Stomach smooth muscle (tissue), 2 donors: ENCODE data around the gene FAAP100.
"Not testable (repeated sequence)": the region's sequence is repeated elsewhere in the genome, so short reads cannot be mapped to it uniquely, and the experiment has no call there.

Experiments
- H3K27ac ChIP-seq: one replicate; pipeline ENCODE4 v1.7.0; 2013; ENCODE audit warnings: mild to moderate bottlenecking, low read length, inconsistent platforms
- H3K27me3 ChIP-seq, 2 donors: one replicate each; pipeline ENCODE4 v1.7.0; 2013; ENCODE audit warnings: low read length in 2 of 2; ENCODE audit not compliant: insufficient read depth in 2 of 2, control insufficient read depth in 1 of 2
- H3K36me3 ChIP-seq, 2 donors: one replicate each; pipeline ENCODE4 v1.7.0; 2013; ENCODE audit warnings: low read length in 2 of 2; ENCODE audit not compliant: control insufficient read depth in 2 of 2, insufficient read depth in 2 of 2
- H3K4me1 ChIP-seq: one replicate; pipeline ENCODE4 v1.7.0; 2013; ENCODE audit warnings: low read length; ENCODE audit not compliant: control insufficient read depth, insufficient read depth
- H3K4me3 ChIP-seq, 2 donors: one replicate each; pipeline ENCODE4 v1.7.0; 2013; ENCODE audit warnings: low read length in 2 of 2
- H3K9ac ChIP-seq, 2 donors: one replicate each; pipeline ENCODE4 v1.7.0; 2013; ENCODE audit warnings: low read length in 2 of 2, mild to moderate bottlenecking in 1 of 2
- H3K9me3 ChIP-seq, 2 donors: one replicate each; pipeline ENCODE4 v1.7.0; 2013; ENCODE audit warnings: low read length in 2 of 2; ENCODE audit not compliant: control insufficient read depth in 2 of 2
- donor health status: healthy.
- donor health status: Pancreatic carcinoma.

The FAAP100 gene

GRCh38 chr17:81531013-81531412, 21.1 kb downstream of the FAAP100 start:
- not testable (repeated sequence) for H3K27ac ChIP-seq, H3K4me1 ChIP-seq, H3K36me3 ChIP-seq, H3K4me3 ChIP-seq, H3K9ac ChIP-seq, H3K9me3 ChIP-seq
- peaks cover 33 to 42% of the 10 kb centered on the region in 2 donors for H3K27me3 ChIP-seq

GRCh38 chr17:81529437-81529803, 22.7 kb downstream of the FAAP100 start:
- Histone ChIP-seq H3K4me1 (peaks cover 4% of the 10 kb centered on the region), H3K27me3 (peaks cover 34 to 41% of the 10 kb centered on the region in 2 donors), H3K36me3 (no peaks in the 10 kb centered on the region)

GRCh38 chr17:81528651-81529436, 23.3 kb downstream of the FAAP100 start:
- Histone ChIP-seq H3K27ac (no peak overlapping the region), H3K27me3 (peaks cover 38 to 41% of the 10 kb centered on the region in 2 donors), H3K36me3 (no peaks in the 10 kb centered on the region), H3K9me3 (no peaks in the 10 kb centered on the region), H3K4me1 (peaks cover 6% of the 10 kb centered on the region), H3K9ac (no peak overlapping the region), H3K4me3 (no peak overlapping the region)

More at GRCh38 chr17:81529437-81529803, 22.7 kb downstream of the FAAP100 start:
- no peak overlapping the region for H3K27ac ChIP-seq
- H3K9ac ChIP-seq, result no peak overlapping the region
- no peaks in the 10 kb centered on the region for H3K9me3 ChIP-seq
- no peak overlapping the region for H3K4me3 ChIP-seq

GRCh38 chr17:81528384-81528650, 23.8 kb downstream of the FAAP100 start:
- peaks cover 42 to 43% of the 10 kb centered on the region in 2 donors for H3K27me3 ChIP-seq
- H3K36me3 ChIP-seq, result no peaks in the 10 kb centered on the region
- no peak overlapping the region for H3K27ac ChIP-seq
- no peak overlapping the region for H3K9ac ChIP-seq
- no peaks in the 10 kb centered on the region for H3K9me3 ChIP-seq
- H3K4me3 ChIP-seq, result no peak overlapping the region
- peaks cover 11% of the 10 kb centered on the region for H3K4me1 ChIP-seq

- Histone ChIP-seq H3K27me3 (peaks cover 43 to 48% of the 10 kb centered on the region in 2 donors), H3K4me3 (no peak within 1 kb of the TSS), H3K27ac (no peak within 1 kb of the TSS)
Observed at GRCh38 chr17:81527591-81528383, 24.4 kb downstream of the FAAP100 start, which contains the start of gene FSCN2. Gene FSCN2, plus strand, starts transcription at chr17:81528377. Its CDS starts 155 bp downstream, at chr17:81528532.

GRCh38 chr17:81526662-81527571, 25.2 kb downstream of the FAAP100 start:
- H3K4me3 ChIP-seq, result no peak overlapping the region
- peaks cover 41 to 51% of the 10 kb centered on the region in 2 donors for H3K27me3 ChIP-seq
- H3K36me3 ChIP-seq, result no peaks in the 10 kb centered on the region
- H3K27ac ChIP-seq, result no peak overlapping the region
- H3K9me3 ChIP-seq, result no peaks in the 10 kb centered on the region
- H3K9ac ChIP-seq, result no peak overlapping the region
- peaks cover 13% of the 10 kb centered on the region for H3K4me1 ChIP-seq

More at GRCh38 chr17:81527591-81528383, 24.4 kb downstream of the FAAP100 start, which contains the start of gene FSCN2:
- Histone ChIP-seq H3K9ac (no peak within 1 kb of the TSS), H3K9me3 (no peaks in the 10 kb centered on the region), H3K4me1 (peaks cover 13% of the 10 kb centered on the region), H3K36me3 (no peaks in the 10 kb centered on the region)

GRCh38 chr17:81524865-81525159, 27.3 kb downstream of the FAAP100 start:
- no peaks in the 10 kb centered on the region for H3K36me3 ChIP-seq
- H3K27ac ChIP-seq, result no peak overlapping the region
- peaks cover 41 to 51% of the 10 kb centered on the region in 2 donors for H3K27me3 ChIP-seq

GRCh38 chr17:81524039-81524864, 27.9 kb downstream of the FAAP100 start:
- Histone ChIP-seq H3K36me3 (no peaks in the 10 kb centered on the region), H3K27ac (no peak overlapping the region), H3K9me3 (no peaks in the 10 kb centered on the region), H3K9ac (no peak overlapping the region), H3K27me3 (peaks cover 41 to 51% of the 10 kb centered on the region in 2 donors), H3K4me3 (no peak overlapping the region), H3K4me1 (peaks cover 24% of the 10 kb centered on the region)

More at GRCh38 chr17:81524865-81525159, 27.3 kb downstream of the FAAP100 start:
- Histone ChIP-seq H3K4me3 (no peak overlapping the region), H3K9ac (no peak overlapping the region), H3K9me3 (no peaks in the 10 kb centered on the region), H3K4me1 (peaks cover 18% of the 10 kb centered on the region)

GRCh38 chr17:81523402-81524038, 28.6 kb downstream of the FAAP100 start:
- Histone ChIP-seq H3K4me3 (no peak overlapping the region), H3K27me3 (peaks cover 38 to 46% of the 10 kb centered on the region in 2 donors), H3K9ac (no peak overlapping the region), H3K9me3 (no peaks in the 10 kb centered on the region), H3K36me3 (no peaks in the 10 kb centered on the region), H3K4me1 (peaks cover 31% of the 10 kb centered on the region), H3K27ac (no peak overlapping the region)
